IMR-90 (cell line): ENCODE data around the gene VCPKMT.

Source experiments
- MAFK ChIP-seq: IDR thresholded peaks from 2 replicates; pipeline ENCODE4 v1.6.1; 2012; ENCODE audit warnings: low read depth, low read length, improper control_type of control experiment
- MXI1 ChIP-seq: IDR thresholded peaks from 2 replicates; pipeline ENCODE4 v1.6.1; 2012; ENCODE audit warnings: low read depth, mild to moderate bottlenecking, low read length, moderate library complexity, borderline replicate concordance
- POLR2A ChIP-seq: IDR thresholded peaks from 2 replicates; pipeline ENCODE4 v1.6.1; 2012; ENCODE audit warnings: mild to moderate bottlenecking, low read depth, low read length
- SMC3 ChIP-seq: fragments of 150-350 bp; IDR thresholded peaks from 2 replicates; pipeline ENCODE4 v1.6.1; 2016; ENCODE audit warnings: low read depth, mild to moderate bottlenecking, antibody characterized with exemption, low read length, moderate library complexity
- USF2 ChIP-seq: fragments of 150-350 bp; IDR thresholded peaks from 2 replicates; pipeline ENCODE4 v1.6.1; 2017; ENCODE audit warnings: mild to moderate bottlenecking, antibody characterized with exemption, low read length, low read depth
- TF ChIP-seq, protein P1 (sequence below): conservative IDR thresholded peaks from 2 replicates; pipeline ENCODE4 v1.5.1; 2012; ENCODE audit warnings: mild to moderate bottlenecking, low read depth, low read length, improper control_type of control experiment

DNA sequence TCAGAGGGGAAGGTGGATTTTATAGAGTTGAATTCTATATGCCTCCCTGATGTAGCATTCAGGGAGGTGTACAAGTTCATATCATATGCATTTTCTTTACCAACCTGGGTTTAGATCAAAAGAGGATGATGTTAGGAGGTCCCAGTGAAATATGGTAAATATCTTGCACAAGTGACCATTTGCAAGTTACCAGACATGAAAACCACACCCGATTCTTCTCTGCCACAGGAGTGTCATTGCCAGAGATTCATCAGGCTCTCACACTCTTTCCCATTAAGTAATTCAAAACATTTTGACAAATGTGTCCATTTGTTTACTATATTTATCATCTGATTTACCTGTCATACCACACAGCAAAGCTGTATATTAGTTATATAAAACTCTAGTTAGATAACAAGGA, 44.0 kb downstream of the VCPKMT start:
- no peak for TF ChIP-seq USF2
- no peak for TF ChIP-seq POLR2A
- TF ChIP-seq, protein P1, sequence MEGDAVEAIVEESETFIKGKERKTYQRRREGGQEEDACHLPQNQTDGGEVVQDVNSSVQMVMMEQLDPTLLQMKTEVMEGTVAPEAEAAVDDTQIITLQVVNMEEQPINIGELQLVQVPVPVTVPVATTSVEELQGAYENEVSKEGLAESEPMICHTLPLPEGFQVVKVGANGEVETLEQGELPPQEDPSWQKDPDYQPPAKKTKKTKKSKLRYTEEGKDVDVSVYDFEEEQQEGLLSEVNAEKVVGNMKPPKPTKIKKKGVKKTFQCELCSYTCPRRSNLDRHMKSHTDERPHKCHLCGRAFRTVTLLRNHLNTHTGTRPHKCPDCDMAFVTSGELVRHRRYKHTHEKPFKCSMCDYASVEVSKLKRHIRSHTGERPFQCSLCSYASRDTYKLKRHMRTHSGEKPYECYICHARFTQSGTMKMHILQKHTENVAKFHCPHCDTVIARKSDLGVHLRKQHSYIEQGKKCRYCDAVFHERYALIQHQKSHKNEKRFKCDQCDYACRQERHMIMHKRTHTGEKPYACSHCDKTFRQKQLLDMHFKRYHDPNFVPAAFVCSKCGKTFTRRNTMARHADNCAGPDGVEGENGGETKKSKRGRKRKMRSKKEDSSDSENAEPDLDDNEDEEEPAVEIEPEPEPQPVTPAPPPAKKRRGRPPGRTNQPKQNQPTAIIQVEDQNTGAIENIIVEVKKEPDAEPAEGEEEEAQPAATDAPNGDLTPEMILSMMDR: no peak
- TF ChIP-seq MXI1: no peak
- no peak for TF ChIP-seq MAFK
- TF ChIP-seq SMC3: no peak
